ENCODE data around the gene TRPM2.

DNA sequence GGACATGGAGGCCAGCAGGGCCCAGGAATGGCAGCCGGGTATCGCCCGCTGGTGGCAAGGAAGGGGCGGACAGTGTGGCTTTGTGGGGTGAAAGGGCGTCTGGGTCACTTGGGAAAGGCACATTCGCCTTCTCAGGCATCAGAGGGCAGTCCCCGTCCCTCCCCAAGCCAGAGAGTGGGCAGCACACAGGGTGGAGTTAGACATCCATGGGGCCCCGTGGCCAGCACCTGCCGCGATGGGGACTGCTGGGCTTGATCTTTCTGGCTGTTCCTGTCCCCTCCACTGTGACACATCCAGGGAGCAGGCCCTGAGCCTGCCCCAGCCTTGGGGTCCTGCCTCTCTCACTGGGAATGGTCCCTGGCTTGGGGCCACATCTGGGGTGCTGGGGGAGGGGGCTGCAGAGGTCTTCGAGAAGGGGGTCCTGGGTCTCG is 4.0 kb upstream of the TRPM2 start:
- TF ChIP-seq, protein P1, sequence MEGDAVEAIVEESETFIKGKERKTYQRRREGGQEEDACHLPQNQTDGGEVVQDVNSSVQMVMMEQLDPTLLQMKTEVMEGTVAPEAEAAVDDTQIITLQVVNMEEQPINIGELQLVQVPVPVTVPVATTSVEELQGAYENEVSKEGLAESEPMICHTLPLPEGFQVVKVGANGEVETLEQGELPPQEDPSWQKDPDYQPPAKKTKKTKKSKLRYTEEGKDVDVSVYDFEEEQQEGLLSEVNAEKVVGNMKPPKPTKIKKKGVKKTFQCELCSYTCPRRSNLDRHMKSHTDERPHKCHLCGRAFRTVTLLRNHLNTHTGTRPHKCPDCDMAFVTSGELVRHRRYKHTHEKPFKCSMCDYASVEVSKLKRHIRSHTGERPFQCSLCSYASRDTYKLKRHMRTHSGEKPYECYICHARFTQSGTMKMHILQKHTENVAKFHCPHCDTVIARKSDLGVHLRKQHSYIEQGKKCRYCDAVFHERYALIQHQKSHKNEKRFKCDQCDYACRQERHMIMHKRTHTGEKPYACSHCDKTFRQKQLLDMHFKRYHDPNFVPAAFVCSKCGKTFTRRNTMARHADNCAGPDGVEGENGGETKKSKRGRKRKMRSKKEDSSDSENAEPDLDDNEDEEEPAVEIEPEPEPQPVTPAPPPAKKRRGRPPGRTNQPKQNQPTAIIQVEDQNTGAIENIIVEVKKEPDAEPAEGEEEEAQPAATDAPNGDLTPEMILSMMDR (IDR thresholded peaks at IDR 0.05): no peak
- TF ChIP-seq, protein P2, sequence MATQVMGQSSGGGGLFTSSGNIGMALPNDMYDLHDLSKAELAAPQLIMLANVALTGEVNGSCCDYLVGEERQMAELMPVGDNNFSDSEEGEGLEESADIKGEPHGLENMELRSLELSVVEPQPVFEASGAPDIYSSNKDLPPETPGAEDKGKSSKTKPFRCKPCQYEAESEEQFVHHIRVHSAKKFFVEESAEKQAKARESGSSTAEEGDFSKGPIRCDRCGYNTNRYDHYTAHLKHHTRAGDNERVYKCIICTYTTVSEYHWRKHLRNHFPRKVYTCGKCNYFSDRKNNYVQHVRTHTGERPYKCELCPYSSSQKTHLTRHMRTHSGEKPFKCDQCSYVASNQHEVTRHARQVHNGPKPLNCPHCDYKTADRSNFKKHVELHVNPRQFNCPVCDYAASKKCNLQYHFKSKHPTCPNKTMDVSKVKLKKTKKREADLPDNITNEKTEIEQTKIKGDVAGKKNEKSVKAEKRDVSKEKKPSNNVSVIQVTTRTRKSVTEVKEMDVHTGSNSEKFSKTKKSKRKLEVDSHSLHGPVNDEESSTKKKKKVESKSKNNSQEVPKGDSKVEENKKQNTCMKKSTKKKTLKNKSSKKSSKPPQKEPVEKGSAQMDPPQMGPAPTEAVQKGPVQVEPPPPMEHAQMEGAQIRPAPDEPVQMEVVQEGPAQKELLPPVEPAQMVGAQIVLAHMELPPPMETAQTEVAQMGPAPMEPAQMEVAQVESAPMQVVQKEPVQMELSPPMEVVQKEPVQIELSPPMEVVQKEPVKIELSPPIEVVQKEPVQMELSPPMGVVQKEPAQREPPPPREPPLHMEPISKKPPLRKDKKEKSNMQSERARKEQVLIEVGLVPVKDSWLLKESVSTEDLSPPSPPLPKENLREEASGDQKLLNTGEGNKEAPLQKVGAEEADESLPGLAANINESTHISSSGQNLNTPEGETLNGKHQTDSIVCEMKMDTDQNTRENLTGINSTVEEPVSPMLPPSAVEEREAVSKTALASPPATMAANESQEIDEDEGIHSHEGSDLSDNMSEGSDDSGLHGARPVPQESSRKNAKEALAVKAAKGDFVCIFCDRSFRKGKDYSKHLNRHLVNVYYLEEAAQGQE (IDR thresholded peaks at IDR 0.05; ENCODE audit: insufficient read depth in 1 of 2, low read depth in 2 of 2, low read length in 1 of 2): no peak
- TF ChIP-seq SIN3A (IDR thresholded peaks at IDR 0.05; ENCODE audit: borderline replicate concordance, insufficient read depth, low read depth, low read length) (no peak), POLR2AphosphoS5 (IDR thresholded peaks at IDR 0.05; ENCODE audit: low read depth, low read length) (no peak)
